ENCODE data around the gene CPXM1. TPM values are rescaled to one million over a fixed set of nuclear protein-coding genes. Genes with fewer than 3 reads are reported as not detected.

The CPXM1 gene
- total RNA-seq, 6 experiments from 2014 or later: 0.10 TPM; not detected in 5

Other genes with a start within 250 kb of the CPXM1 start
- 100 to 1,000 TPM; 151 to 222 (median 165) TPM for gene NOP56, start 148.0 kb downstream of the CPXM1 start, total RNA-seq (2021; fragmentation: NEBNext Ultra II Directional; extraction: Animal tissue kit (Norgen Biotek cat#: 25700))
- 10 to 100 TPM; 63.1 to 87.8 (median 79.8) TPM for gene IDH3B, start 136.4 kb downstream of the CPXM1 start, total RNA-seq (2021; fragmentation: NEBNext Ultra II Directional; extraction: Animal tissue kit (Norgen Biotek cat#: 25700))
- gene EBF4, start 107.8 kb downstream of the CPXM1 start, total RNA-seq (2021; fragmentation: NEBNext Ultra II Directional; extraction: Animal tissue kit (Norgen Biotek cat#: 25700)): under 1 TPM in 3 of 6 experiments, not detected in 3; 0.14 to 0.48 (median 0.46) TPM
- not detected for gene C20orf141, start 14.4 kb upstream of the CPXM1 start, total RNA-seq (2021; fragmentation: NEBNext Ultra II Directional; extraction: Animal tissue kit (Norgen Biotek cat#: 25700))
- gene TMEM239, start 15.7 kb upstream of the CPXM1 start, total RNA-seq (2021; fragmentation: NEBNext Ultra II Directional; extraction: Animal tissue kit (Norgen Biotek cat#: 25700)): not detected
- gene PCED1A, start 40.0 kb upstream of the CPXM1 start, total RNA-seq (2021; fragmentation: NEBNext Ultra II Directional; extraction: Animal tissue kit (Norgen Biotek cat#: 25700)): 10 to 100 TPM; 22.0 to 24.8 (median 23.8) TPM
- gene VPS16, start 40.1 kb upstream of the CPXM1 start, total RNA-seq (2021; fragmentation: NEBNext Ultra II Directional; extraction: Animal tissue kit (Norgen Biotek cat#: 25700)): 10 to 100 TPM; 30.6 to 36.3 (median 35.2) TPM
- gene PTPRA, start 72.9 kb upstream of the CPXM1 start, total RNA-seq (2021; fragmentation: NEBNext Ultra II Directional; extraction: Animal tissue kit (Norgen Biotek cat#: 25700)): 10 to 100 TPM; 44.3 to 54.4 (median 48.7) TPM
- under 1 TPM in 1 of 6 experiments, not detected in 5; 0.26 TPM for gene GNRH2, start 243.0 kb upstream of the CPXM1 start, total RNA-seq (2021; fragmentation: NEBNext Ultra II Directional; extraction: Animal tissue kit (Norgen Biotek cat#: 25700))
- gene MRPS26, start 245.4 kb upstream of the CPXM1 start, total RNA-seq (2021; fragmentation: NEBNext Ultra II Directional; extraction: Animal tissue kit (Norgen Biotek cat#: 25700)): 10 to 100 TPM; 31.7 to 46.8 (median 36.0) TPM